H7 (cell line): ENCODE measurements around the gene SH2D7. TPM values are rescaled to one million over a fixed set of nuclear protein-coding genes. Genes with fewer than 3 reads are reported as not detected.

Experiments
- DNase-seq: peaks from one replicate; pipeline ENCODE4 v3.0.0; 2012
- H3K27me3 ChIP-seq: 2 replicates; pipeline ENCODE4 v1.6.0; 2011; ENCODE audit warnings: mild to moderate bottlenecking, low read length; ENCODE audit not compliant: control insufficient read depth, insufficient read depth
- H3K36me3 ChIP-seq: replicated peaks from 2 replicates; pipeline ENCODE4 v1.5.1; 2011; ENCODE audit warnings: low read length; ENCODE audit not compliant: control insufficient read depth, insufficient read depth
- H3K4me3 ChIP-seq: 2 replicates; pipeline ENCODE4 v1.5.1; 2011; ENCODE audit warnings: low read depth, mild to moderate bottlenecking, control low read depth, low read length, moderate library complexity; ENCODE audit not compliant: insufficient read depth
- total RNA-seq: library from RNA; depleted of rRNA; stranded (reverse); fragments of >200 nt; shearing (Covaris generic); gene quantifications from 2 replicates; pipeline ENCODE4 v1.2.3, GENCODE V29; 2014

Gene SH2D7
- total RNA-seq, 1 experiment from 2014 or later: not detected

- H3K4me3 ChIP-seq: no peak overlapping the region
- no peaks in the 10 kb centered on the region for H3K27me3 ChIP-seq
- no peaks in the 10 kb centered on the region for H3K36me3 ChIP-seq
- DNase-seq: no peak
Measured at GRCh38 chr15:78055919-78056713, 36.2 kb upstream of the SH2D7 start.

GRCh38 chr15:78056714-78057269 is 35.6 kb upstream of the SH2D7 start:
- Histone ChIP-seq H3K36me3 (no peaks in the 10 kb centered on the region), H3K4me3 (no peak overlapping the region), H3K27me3 (no peaks in the 10 kb centered on the region)
- no peak for DNase-seq

- H3K4me3 ChIP-seq: no peak overlapping the region
- DNase-seq: no peak
- H3K36me3 ChIP-seq: no peaks in the 10 kb centered on the region
Measured at GRCh38 chr15:78057803-78058202, 34.6 kb upstream of the SH2D7 start.

GRCh38 chr15:78058401-78058935 is 33.9 kb upstream of the SH2D7 start:
- Histone ChIP-seq H3K4me3 (no peak overlapping the region), H3K36me3 (no peaks in the 10 kb centered on the region), H3K27me3 (no peaks in the 10 kb centered on the region)
- no peak for DNase-seq

More at GRCh38 chr15:78057803-78058202, 34.6 kb upstream of the SH2D7 start:
- H3K27me3 ChIP-seq: no peaks in the 10 kb centered on the region

- no peak for DNase-seq
- no peaks in the 10 kb centered on the region for H3K36me3 ChIP-seq
- H3K27me3 ChIP-seq: no peaks in the 10 kb centered on the region
- H3K4me3 ChIP-seq: no peak overlapping the region
Measured at GRCh38 chr15:78059110-78059839, 33.1 kb upstream of the SH2D7 start.

GRCh38 chr15:78060232-78060631 is 32.1 kb upstream of the SH2D7 start:
- DNase-seq: no peak
- H3K36me3 ChIP-seq: no peaks in the 10 kb centered on the region
- H3K27me3 ChIP-seq: no peaks in the 10 kb centered on the region
- no peak overlapping the region for H3K4me3 ChIP-seq

- Histone ChIP-seq H3K27me3 (no peaks in the 10 kb centered on the region), H3K36me3 (no peaks in the 10 kb centered on the region), H3K4me3 (no peak overlapping the region)
- no peak for DNase-seq
Measured at GRCh38 chr15:78061963-78062427, 30.4 kb upstream of the SH2D7 start.

GRCh38 chr15:78063217-78063616 is 29.1 kb upstream of the SH2D7 start:
- Histone ChIP-seq H3K27me3 (no peaks in the 10 kb centered on the region), H3K36me3 (no peaks in the 10 kb centered on the region)

GRCh38 chr15:78063970-78064385 is 28.4 kb upstream of the SH2D7 start:
- no peak overlapping the region for H3K4me3 ChIP-seq
- no peaks in the 10 kb centered on the region for H3K27me3 ChIP-seq
- no peaks in the 10 kb centered on the region for H3K36me3 ChIP-seq
- DNase-seq: no peak

More at GRCh38 chr15:78063217-78063616, 29.1 kb upstream of the SH2D7 start:
- no peak for DNase-seq
- H3K4me3 ChIP-seq: no peak overlapping the region

GRCh38 chr15:78064544-78064943 is 27.8 kb upstream of the SH2D7 start:
- H3K4me3 ChIP-seq: no peak overlapping the region
- no peak for DNase-seq
- H3K27me3 ChIP-seq: no peaks in the 10 kb centered on the region
- no peaks in the 10 kb centered on the region for H3K36me3 ChIP-seq

GRCh38 chr15:78065284-78065872 is 27.0 kb upstream of the SH2D7 start:
- no peak for DNase-seq
- H3K27me3 ChIP-seq: no peaks in the 10 kb centered on the region
- no peak overlapping the region for H3K4me3 ChIP-seq
- no peaks in the 10 kb centered on the region for H3K36me3 ChIP-seq

- H3K4me3 ChIP-seq: no peak overlapping the region
- no peak for DNase-seq
- no peaks in the 10 kb centered on the region for H3K36me3 ChIP-seq
- no peaks in the 10 kb centered on the region for H3K27me3 ChIP-seq
Measured at GRCh38 chr15:78065973-78066946, 26.1 kb upstream of the SH2D7 start.

GRCh38 chr15:78067328-78068228 is 24.8 kb upstream of the SH2D7 start:
- no peak for DNase-seq
- H3K27me3 ChIP-seq: no peaks in the 10 kb centered on the region
- H3K36me3 ChIP-seq: no peaks in the 10 kb centered on the region
- H3K4me3 ChIP-seq: no peak overlapping the region
